H9 (cell line): ENCODE data around the gene DPYD. TPM values are rescaled to one million over a fixed set of nuclear protein-coding genes. Genes with fewer than 3 reads are reported as not detected.

Source experiments
- DNase-seq: peaks from one replicate; pipeline ENCODE4 v3.0.0-alpha.2; 2017
- H2AFZ ChIP-seq: one replicate; pipeline ENCODE4 v1.6.1; 2013; ENCODE audit warnings: mild to moderate bottlenecking, low read length, control low read depth, moderate library complexity
- H2AK5ac ChIP-seq: 2 replicates; pipeline ENCODE4 v1.6.1; 2013; ENCODE audit warnings: low read length, control low read depth, mixed read lengths; ENCODE audit not compliant: insufficient read length
- H2BK120ac ChIP-seq: one replicate; pipeline ENCODE4 v1.6.1; 2013; ENCODE audit warnings: low read depth, mild to moderate bottlenecking, low read length, control low read depth, inconsistent platforms; ENCODE audit not compliant: poor library complexity, severe bottlenecking
- H2BK12ac ChIP-seq: 2 replicates; pipeline ENCODE4 v1.6.1; 2013; ENCODE audit warnings: low read length, control low read depth, mixed read lengths, low read depth; ENCODE audit not compliant: insufficient read length
- H2BK15ac ChIP-seq: 2 replicates; pipeline ENCODE4 v1.6.1; 2013; ENCODE audit warnings: low read depth, low read length, control low read depth
- H2BK20ac ChIP-seq: one replicate; pipeline ENCODE4 v1.6.1; 2013; ENCODE audit warnings: low read depth, mild to moderate bottlenecking, low read length, control low read depth, inconsistent platforms; ENCODE audit not compliant: poor library complexity, severe bottlenecking
- H2BK5ac ChIP-seq: 2 replicates; pipeline ENCODE4 v1.6.1; 2013; ENCODE audit warnings: low read length, control low read depth, mixed read lengths; ENCODE audit not compliant: insufficient read length
- H3K14ac ChIP-seq: 2 replicates; pipeline ENCODE4 v1.6.1; 2013; ENCODE audit warnings: low read length, control low read depth; ENCODE audit not compliant: insufficient read depth
- H3K18ac ChIP-seq: 2 replicates; pipeline ENCODE4 v1.6.1; 2013; ENCODE audit warnings: low read depth, mild to moderate bottlenecking, mixed read lengths, low read length, control low read depth; ENCODE audit not compliant: insufficient read length
- H3K23ac ChIP-seq: 2 replicates; pipeline ENCODE4 v1.6.1; 2013; ENCODE audit warnings: low read length, control low read depth, mixed read lengths, low read depth; ENCODE audit not compliant: insufficient read length
- H3K23me2 ChIP-seq: 2 replicates; pipeline ENCODE4 v1.6.1; 2013; ENCODE audit warnings: low read depth, mild to moderate bottlenecking, mixed read lengths, low read length, control low read depth; ENCODE audit not compliant: insufficient read length, poor library complexity, severe bottlenecking
- H3K27ac ChIP-seq: 2 replicates; pipeline ENCODE4 v1.5.1; 2013; ENCODE audit warnings: low read length, control low read depth, mixed read lengths, low read depth; ENCODE audit not compliant: insufficient read length
- H3K27me3 ChIP-seq: 2 replicates; pipeline ENCODE4 v1.6.1; 2013; ENCODE audit warnings: low read length, control low read depth, inconsistent platforms; ENCODE audit not compliant: insufficient read depth
- H3K4ac ChIP-seq: 2 replicates; pipeline ENCODE4 v1.6.1; 2013; ENCODE audit warnings: low read depth, mild to moderate bottlenecking, control low read depth, inconsistent platforms, low read length, moderate library complexity
- H3K4me1 ChIP-seq: 2 replicates; pipeline ENCODE4 v1.6.1; 2013; ENCODE audit warnings: low read length, control low read depth, inconsistent platforms; ENCODE audit not compliant: insufficient read depth
- H3K4me2 ChIP-seq: 2 replicates; pipeline ENCODE4 v1.6.1; 2013; ENCODE audit warnings: low read length, control low read depth, mixed read lengths; ENCODE audit not compliant: insufficient read length, insufficient read depth
- H3K56ac ChIP-seq: 2 replicates; pipeline ENCODE4 v1.6.1; 2013; ENCODE audit warnings: low read depth, mild to moderate bottlenecking, mixed read lengths, low read length, control low read depth; ENCODE audit not compliant: insufficient read length
- H3K79me1 ChIP-seq: 2 replicates; pipeline ENCODE4 v1.6.1; 2013; ENCODE audit warnings: low read depth, mild to moderate bottlenecking, moderate library complexity, low read length, control low read depth, inconsistent platforms; ENCODE audit not compliant: insufficient read depth, poor library complexity, severe bottlenecking
- H3K79me2 ChIP-seq: 2 replicates; pipeline ENCODE4 v1.6.1; 2013; ENCODE audit warnings: low read length, control low read depth, inconsistent platforms; ENCODE audit not compliant: insufficient read depth
- H3K9ac ChIP-seq: 2 replicates; pipeline ENCODE4 v1.6.1; 2013; ENCODE audit warnings: low read length, control low read depth, mixed read lengths; ENCODE audit not compliant: insufficient read length; ENCODE audit errors: extremely low read depth
- H3K9me3 ChIP-seq: one replicate; pipeline ENCODE4 v1.6.1; 2013; ENCODE audit warnings: low read depth, low read length, inconsistent platforms; ENCODE audit not compliant: control insufficient read depth
- H3T11ph ChIP-seq: one replicate; pipeline ENCODE4 v1.6.1; 2013; ENCODE audit warnings: mild to moderate bottlenecking, low read length, control low read depth, inconsistent platforms
- H4K20me1 ChIP-seq: one replicate; pipeline ENCODE4 v1.6.1; 2013; ENCODE audit not compliant: control insufficient read depth, insufficient read length, insufficient read depth
- H4K5ac ChIP-seq: 2 replicates; pipeline ENCODE4 v1.6.1; 2013; ENCODE audit warnings: low read depth, mild to moderate bottlenecking, mixed read lengths, low read length, control low read depth; ENCODE audit not compliant: insufficient read length
- H4K8ac ChIP-seq: replicated peaks from 2 replicates; pipeline ENCODE4 v1.6.1; 2013; ENCODE audit warnings: low read length, control low read depth, mixed read lengths, low read depth; ENCODE audit not compliant: insufficient read length
- H4K91ac ChIP-seq: 2 replicates; pipeline ENCODE4 v1.6.1; 2013; ENCODE audit warnings: low read depth, mild to moderate bottlenecking, moderate library complexity, mixed read lengths, low read length, control low read depth; ENCODE audit not compliant: insufficient read length
- H3K27ac Mint-ChIP-seq, 3 experiments: 2 replicates in 2 of 3; 3 replicates in 1 of 3; pipeline ENCODE4 v1.8.0; 2020 to 2021; ENCODE audit warnings: mixed read lengths in 3 of 3, mild to moderate bottlenecking in 1 of 3, moderate library complexity in 1 of 3
- H3K27me3 Mint-ChIP-seq: 2 replicates; pipeline ENCODE4 v1.8.0; 2021; ENCODE audit warnings: low read depth, mild to moderate bottlenecking, moderate library complexity, mixed read lengths
- H3K36me3 Mint-ChIP-seq, 3 experiments: 2 replicates in 2 of 3; 3 replicates in 1 of 3; pipeline ENCODE4 v1.8.0; 2020 to 2021; ENCODE audit warnings: low read depth in 3 of 3, mixed read lengths in 3 of 3; ENCODE audit not compliant: insufficient read depth in 1 of 3
- H3K4me1 Mint-ChIP-seq, 2 experiments: 2 replicates each; pipeline ENCODE4 v1.8.0; 2020; ENCODE audit warnings: mixed read lengths in 2 of 2
- H3K4me3 Mint-ChIP-seq, 2 experiments: 2 replicates in 1 of 2; 3 replicates in 1 of 2; pipeline ENCODE4 v1.8.0; 2020 to 2021; ENCODE audit warnings: mild to moderate bottlenecking in 2 of 2, mixed read lengths in 2 of 2, moderate library complexity in 1 of 2
- H3K9me3 Mint-ChIP-seq, 2 experiments: 2 replicates in 1 of 2; 3 replicates in 1 of 2; pipeline ENCODE4 v1.8.0; 2020; ENCODE audit warnings: mild to moderate bottlenecking in 2 of 2, mixed read lengths in 2 of 2, moderate library complexity in 1 of 2
- WGBS: extraction: QIAGEN DNeasy Blood & Tissue Kit; methylation state at CpG from one replicate; pipeline ENCODE4 v1.1.7; 2013; ENCODE audit warnings: missing lambda C conversion rate, low lambda C conversion rate, mixed read lengths; ENCODE audit not compliant: insufficient read length; ENCODE audit errors: extremely low coverage; 5-methylcytosine and 5-hydroxymethylcytosine counted together
- total RNA-seq: library from RNA; stranded (reverse); gene quantifications from 2 replicates; pipeline ENCODE4 v1.2.1, GENCODE V29; 2021
- TF ChIP-seq, protein P1 (sequence below): fragments of 200-600 bp; sonication (generic); conservative IDR thresholded peaks from 3 replicates; pipeline ENCODE4 v1.8.0; 2021; ENCODE audit warnings: antibody characterized with exemption, mild to moderate bottlenecking

Gene DPYD
- total RNA-seq, 1 experiment from 2014 or later = 0.37 TPM

DNA sequence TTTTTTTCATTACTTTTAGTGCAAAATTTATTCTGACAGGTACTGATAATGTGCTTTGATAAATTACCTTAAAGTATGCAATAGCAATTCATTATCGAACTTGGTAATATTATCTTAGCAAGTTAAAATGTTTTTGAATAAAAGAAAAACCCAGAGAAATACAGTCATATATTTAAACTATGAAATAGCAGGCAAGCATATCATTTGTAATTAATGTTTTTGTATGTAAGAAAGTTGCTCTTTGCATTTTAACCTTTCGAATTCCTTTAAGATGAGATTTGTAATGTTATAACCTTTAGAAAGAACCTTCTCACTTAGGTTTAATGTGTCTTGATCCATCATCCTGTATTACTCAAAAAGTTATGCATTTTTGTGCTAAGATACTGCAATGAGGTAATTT lies 613.7 kb downstream of the DPYD start:
- H4K91ac ChIP-seq = no peak overlapping the region
- no peak overlapping the region for H3K14ac ChIP-seq
- no peak overlapping the region for H2BK120ac ChIP-seq
- H3K27me3 ChIP-seq = no peaks in the 10 kb centered on the region
- no peaks in the 10 kb centered on the region for H3K9me3 Mint-ChIP-seq
- H3K27me3 Mint-ChIP-seq = no peaks in the 10 kb centered on the region
- H3K18ac ChIP-seq = no peak overlapping the region
- no peak overlapping the region for H2BK12ac ChIP-seq
- no peak overlapping the region for H3K4me2 ChIP-seq
- no peaks in the 10 kb centered on the region for H3K23me2 ChIP-seq
- H3K9ac ChIP-seq = no peak overlapping the region
- no peak overlapping the region for H3K23ac ChIP-seq
- H2BK20ac ChIP-seq = no peak overlapping the region
- H4K20me1 ChIP-seq = no peaks in the 10 kb centered on the region
- H3K56ac ChIP-seq = no peak overlapping the region
- no peak overlapping the region for H3K27ac ChIP-seq
- no peak overlapping the region for H2AFZ ChIP-seq
- no peak overlapping the region for H2BK15ac ChIP-seq
- no peaks in the 10 kb centered on the region for H3K9me3 ChIP-seq
- no peak overlapping the region for H2BK5ac ChIP-seq
- no peak for DNase-seq
- no peak overlapping the region for H3K4me3 Mint-ChIP-seq
- TF ChIP-seq, protein P1, sequence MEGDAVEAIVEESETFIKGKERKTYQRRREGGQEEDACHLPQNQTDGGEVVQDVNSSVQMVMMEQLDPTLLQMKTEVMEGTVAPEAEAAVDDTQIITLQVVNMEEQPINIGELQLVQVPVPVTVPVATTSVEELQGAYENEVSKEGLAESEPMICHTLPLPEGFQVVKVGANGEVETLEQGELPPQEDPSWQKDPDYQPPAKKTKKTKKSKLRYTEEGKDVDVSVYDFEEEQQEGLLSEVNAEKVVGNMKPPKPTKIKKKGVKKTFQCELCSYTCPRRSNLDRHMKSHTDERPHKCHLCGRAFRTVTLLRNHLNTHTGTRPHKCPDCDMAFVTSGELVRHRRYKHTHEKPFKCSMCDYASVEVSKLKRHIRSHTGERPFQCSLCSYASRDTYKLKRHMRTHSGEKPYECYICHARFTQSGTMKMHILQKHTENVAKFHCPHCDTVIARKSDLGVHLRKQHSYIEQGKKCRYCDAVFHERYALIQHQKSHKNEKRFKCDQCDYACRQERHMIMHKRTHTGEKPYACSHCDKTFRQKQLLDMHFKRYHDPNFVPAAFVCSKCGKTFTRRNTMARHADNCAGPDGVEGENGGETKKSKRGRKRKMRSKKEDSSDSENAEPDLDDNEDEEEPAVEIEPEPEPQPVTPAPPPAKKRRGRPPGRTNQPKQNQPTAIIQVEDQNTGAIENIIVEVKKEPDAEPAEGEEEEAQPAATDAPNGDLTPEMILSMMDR = no peak
- no peak overlapping the region for H4K5ac ChIP-seq
- H4K8ac ChIP-seq = no peak overlapping the region
- H3K79me2 ChIP-seq = no peaks in the 10 kb centered on the region
- H3T11ph ChIP-seq = no peak overlapping the region
- WGBS = no CpG with 5 or more reads among the region's 2 CpGs
- no peaks in the 10 kb centered on the region for H3K36me3 Mint-ChIP-seq
- H3K27ac Mint-ChIP-seq = no peak overlapping the region
- no peaks in the 10 kb centered on the region for H3K4me1 ChIP-seq
- H3K79me1 ChIP-seq = no peaks in the 10 kb centered on the region
- H3K4ac ChIP-seq = no peak overlapping the region
- H3K4me1 Mint-ChIP-seq = peaks cover 9 to 10% of the 10 kb centered on the region in 2 experiments; a peak in 3 of 4 replicates
- H2AK5ac ChIP-seq = no peak overlapping the region
